Epithelial cell of prostate (primary cell): ENCODE data around the gene SH3RF1.

Source experiments
- DNase-seq: peaks from one replicate; pipeline ENCODE4 v3.0.0-alpha.2; 2011; ENCODE audit warnings: low read depth, low spot score
- H3K27ac ChIP-seq: fragments of 450-650 bp; 2 replicates; pipeline ENCODE4 v1.5.1; 2017; ENCODE audit warnings: mild to moderate bottlenecking

The SH3RF1 gene

DNA sequence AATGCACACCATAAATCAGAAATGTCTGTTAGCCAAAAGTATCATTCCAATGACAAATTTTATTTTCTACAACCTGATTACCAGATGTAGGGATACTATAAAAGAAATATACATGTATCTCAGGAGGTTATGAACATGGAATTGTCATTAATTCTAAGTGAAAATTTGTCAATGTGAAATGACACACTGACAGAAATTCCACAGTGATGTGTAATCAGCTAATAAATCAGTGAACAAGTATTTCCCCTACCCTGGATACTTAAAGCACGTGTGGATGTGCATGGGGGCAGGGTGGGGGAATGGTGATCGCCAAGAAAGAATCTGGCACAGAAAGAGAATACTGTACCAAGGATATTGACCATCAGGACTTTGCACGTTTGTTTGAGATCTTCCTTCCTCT is 123.6 kb downstream of the SH3RF1 start:
- H3K27ac ChIP-seq: no peak overlapping the region

GRCh38 chr4:169144061-169144600 is 126.6 kb downstream of the SH3RF1 start:
- no peak overlapping the region for H3K27ac ChIP-seq
- DNase-seq: no peak

More for the DNA sequence above, 123.6 kb downstream of the SH3RF1 start:
- DNase-seq: no peak

GRCh38 chr4:169143335-169143734 is 127.4 kb downstream of the SH3RF1 start:
- H3K27ac ChIP-seq: no peak overlapping the region
- DNase-seq: no peak

- DNase-seq: no peak
- no peak overlapping the region for H3K27ac ChIP-seq
These were observed 127.8 kb downstream of the SH3RF1 start for GRCh38 chr4:169142906-169143305.

- DNase-seq: no peak
- no peak overlapping the region for H3K27ac ChIP-seq
These were observed 128.4 kb downstream of the SH3RF1 start for GRCh38 chr4:169142391-169142790.

DNA sequence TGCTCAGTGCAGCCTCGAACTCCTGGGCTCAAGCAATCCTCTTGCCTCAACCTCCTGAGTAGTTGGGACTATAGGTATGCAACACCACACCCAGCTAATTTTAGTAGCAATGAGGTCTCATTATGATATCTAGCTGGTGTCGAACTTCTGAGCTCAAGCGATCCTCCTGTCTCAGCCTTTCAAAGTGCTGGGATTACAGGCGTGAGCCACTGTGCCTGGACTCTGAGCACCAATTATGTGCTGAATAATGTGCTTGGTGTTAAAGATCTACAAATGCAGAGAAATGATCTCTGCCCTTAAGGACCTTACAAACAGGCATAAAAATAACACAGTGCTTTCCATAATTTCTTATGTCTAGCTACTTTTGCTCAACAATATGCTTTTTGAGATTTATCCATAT is 131.7 kb downstream of the SH3RF1 start:
- no peak overlapping the region for H3K27ac ChIP-seq
- no peak for DNase-seq

GRCh38 chr4:169137558-169137920 is 133.2 kb downstream of the SH3RF1 start:
- no peak overlapping the region for H3K27ac ChIP-seq
- DNase-seq: no peak

GRCh38 chr4:169136796-169137557 is 133.8 kb downstream of the SH3RF1 start:
- no peak for DNase-seq
- no peak overlapping the region for H3K27ac ChIP-seq

DNA sequence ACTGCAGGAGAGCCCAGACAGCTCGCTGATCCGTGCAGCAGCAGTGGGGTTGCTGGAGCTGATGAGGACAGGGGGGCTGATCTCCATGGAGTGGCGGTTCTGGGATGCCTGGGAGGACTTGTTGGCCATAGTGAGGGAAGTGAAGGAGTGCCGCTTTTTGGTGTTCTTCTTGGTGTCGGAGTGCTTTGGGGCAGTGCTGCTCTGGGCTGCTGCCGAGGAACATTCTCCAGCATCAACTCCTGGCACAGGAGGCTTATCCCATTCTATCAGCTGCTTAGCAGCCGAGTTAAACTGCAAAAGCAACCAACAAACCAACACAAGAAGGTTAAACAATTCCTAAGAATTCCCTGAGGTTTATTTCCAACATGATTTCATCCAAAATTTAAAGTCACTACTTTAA is 134.4 kb downstream of the SH3RF1 start:
- H3K27ac ChIP-seq: no peak overlapping the region
- DNase-seq: no peak

- no peak for DNase-seq
- no peak overlapping the region for H3K27ac ChIP-seq
These were observed 135.0 kb downstream of the SH3RF1 start for GRCh38 chr4:169135776-169136175.

DNA sequence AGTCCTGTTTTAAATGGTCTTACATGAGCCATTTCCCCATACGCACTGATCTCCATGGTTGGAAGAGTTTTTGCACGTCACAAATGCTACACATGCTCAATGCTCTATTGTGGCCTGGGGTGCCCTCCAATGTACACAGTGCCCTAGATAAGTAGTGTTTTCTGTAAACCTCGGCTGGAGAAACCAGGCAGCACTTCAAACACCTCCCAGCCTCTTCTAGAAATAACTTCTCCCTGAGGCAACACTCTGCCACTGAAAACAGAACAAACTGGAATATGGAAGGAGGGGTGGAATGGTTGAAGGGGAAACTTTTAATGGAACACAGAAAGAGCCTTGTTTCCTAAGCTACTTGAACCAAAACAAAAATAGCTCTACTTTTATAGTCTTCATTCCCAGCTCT is 136.8 kb downstream of the SH3RF1 start:
- H3K27ac ChIP-seq: no peak overlapping the region
- DNase-seq: no peak

- H3K27ac ChIP-seq: no peak overlapping the region
These were observed 138.0 kb downstream of the SH3RF1 start for GRCh38 chr4:169132561-169133305.

DNA sequence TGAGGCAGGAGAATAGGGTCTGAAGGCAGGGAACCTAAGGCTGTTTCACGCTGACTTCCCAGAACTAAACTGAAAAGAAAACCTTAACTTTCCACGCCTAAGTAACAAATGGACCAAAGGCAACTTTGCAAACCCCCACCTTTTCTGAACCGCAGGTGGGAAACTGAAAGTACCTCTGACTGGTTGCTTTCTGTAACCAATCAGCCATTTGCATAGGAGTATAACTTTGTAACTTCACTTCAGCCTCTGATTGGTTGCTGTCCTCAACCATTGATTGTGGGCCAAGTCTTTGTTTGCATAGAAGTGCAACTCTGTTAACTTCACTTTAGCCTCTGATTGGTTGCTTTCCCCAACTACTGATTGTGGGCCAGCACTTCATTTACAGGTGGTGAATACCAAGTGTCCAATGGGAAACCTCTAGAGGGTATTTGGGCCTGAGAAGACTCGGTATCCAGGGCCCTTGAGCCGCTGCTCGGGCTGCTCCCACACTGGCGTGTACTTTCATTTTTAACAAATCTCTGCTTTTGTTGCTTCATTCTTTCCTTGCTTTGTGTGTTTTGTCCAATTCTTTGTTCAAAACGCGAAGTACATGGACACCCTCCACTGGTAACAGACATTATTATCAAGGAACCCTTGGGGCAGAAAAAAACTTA is 139.1 kb downstream of the SH3RF1 start:
- no peak overlapping the region for H3K27ac ChIP-seq

More at GRCh38 chr4:169132561-169133305, 138.0 kb downstream of the SH3RF1 start:
- no peak for DNase-seq

GRCh38 chr4:169128902-169129301 is 141.9 kb downstream of the SH3RF1 start:
- DNase-seq: no peak
- no peak overlapping the region for H3K27ac ChIP-seq

More for the DNA sequence above, 139.1 kb downstream of the SH3RF1 start:
- DNase-seq: no peak

GRCh38 chr4:169127314-169127713 is 143.4 kb downstream of the SH3RF1 start:
- no peak overlapping the region for H3K27ac ChIP-seq

GRCh38 chr4:169124661-169125060 is 146.1 kb downstream of the SH3RF1 start:
- no peak overlapping the region for H3K27ac ChIP-seq
- DNase-seq: no peak

More at GRCh38 chr4:169127314-169127713, 143.4 kb downstream of the SH3RF1 start:
- no peak for DNase-seq

GRCh38 chr4:169122422-169122821 is 148.3 kb downstream of the SH3RF1 start:
- no peak overlapping the region for H3K27ac ChIP-seq
- DNase-seq: no peak

- no peak for DNase-seq
- H3K27ac ChIP-seq: no peak overlapping the region
These were observed 148.8 kb downstream of the SH3RF1 start for GRCh38 chr4:169121861-169122382.

DNA sequence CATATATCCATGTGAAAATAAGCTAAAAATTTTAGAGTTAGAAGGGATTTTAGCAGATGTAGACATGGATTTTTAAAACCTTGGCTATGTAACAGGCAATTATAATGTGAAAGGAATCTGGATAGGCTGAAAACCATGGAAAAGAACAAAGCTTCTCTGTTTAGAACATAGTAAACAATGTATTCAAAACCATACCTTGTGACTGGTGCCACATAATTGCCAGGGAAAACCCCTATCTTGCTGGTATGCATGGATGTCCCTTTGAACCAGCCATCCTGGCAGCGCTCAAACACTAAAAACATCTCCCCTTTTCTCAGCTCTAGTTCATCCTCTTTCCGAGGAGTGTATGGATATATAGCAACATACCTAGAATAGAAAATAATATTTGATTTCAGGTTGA is 150.1 kb downstream of the SH3RF1 start:
- no peak overlapping the region for H3K27ac ChIP-seq
- no peak for DNase-seq

DNA sequence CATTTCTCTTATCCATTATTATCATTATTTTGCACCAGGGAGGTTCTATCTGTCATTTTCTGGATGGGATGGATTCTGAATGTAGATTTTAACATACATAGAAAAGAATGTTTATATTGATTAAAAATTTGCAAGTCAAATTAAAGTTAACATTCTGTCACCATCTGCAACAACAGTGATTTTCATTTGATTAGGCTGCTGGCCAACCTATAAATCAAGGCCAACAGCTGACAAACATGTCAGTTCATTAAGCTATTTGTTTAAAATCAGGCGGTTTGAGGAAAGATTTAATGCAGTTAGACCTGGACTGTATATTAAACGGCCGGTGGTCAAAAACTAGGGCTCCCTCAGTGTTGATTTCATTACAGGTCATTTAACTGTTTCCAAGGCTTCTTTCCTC is 151.2 kb downstream of the SH3RF1 start:
- DNase-seq: no peak
- no peak overlapping the region for H3K27ac ChIP-seq
